ENCODE measurements around the gene NREP. TPM values are rescaled to one million over a fixed set of nuclear protein-coding genes. Genes with fewer than 3 reads are reported as not detected.

The NREP gene
- total and polyA plus RNA-seq, 2 experiments from 2014 or later = 1,282 to 1,415 TPM

GRCh38 chr5:111707630-111708164 is 49.3 kb downstream of the NREP start:
- Histone ChIP-seq H3K27me3 (replicated peaks; ENCODE audit: insufficient read depth) (no peaks in the 10 kb centered on the region), H3K36me3 (ENCODE audit: low read depth) (no peaks in the 10 kb centered on the region), H3K9me3 (ENCODE audit: low read depth) (no peaks in the 10 kb centered on the region), H3K27ac (no peak overlapping the region), H3K4me1 (ENCODE audit: insufficient read depth) (no peaks in the 10 kb centered on the region), H3F3A (ENCODE audit: insufficient read depth) (peaks cover 27% of the 10 kb centered on the region), H4K20me1 (ENCODE audit: insufficient read depth) (no peaks in the 10 kb centered on the region), H3K4me2 (ENCODE audit: unreplicated experiment) (no peak overlapping the region), H3K9me2 (ENCODE audit: insufficient read depth) (no peaks in the 10 kb centered on the region), H3K79me2 (ENCODE audit: insufficient read depth) (no peaks in the 10 kb centered on the region), H3K4me3 (no peak overlapping the region), H2AFZ (no peak overlapping the region), H3K9ac (no peak overlapping the region)
- TF ChIP-seq EZH2phosphoT487 (IDR thresholded peaks at IDR 0.05; ENCODE audit: insufficient read depth, low read depth) = no peak
- no peak for TF ChIP-seq EZH2 (IDR thresholded peaks at IDR 0.05; ENCODE audit: insufficient read depth, poor library complexity, severe bottlenecking)
- WGBS, 2 experiments (ENCODE audit: low coverage in 1 of 2, low lambda C conversion rate in 2 of 2, missing lambda C conversion rate in 2 of 2) = 89 to 100% methylated on average over 1 of the region's 1 CpG
- DNase-seq = no peak
- in situ Hi-C loops (cut with MboI) = no loop called here

DNA sequence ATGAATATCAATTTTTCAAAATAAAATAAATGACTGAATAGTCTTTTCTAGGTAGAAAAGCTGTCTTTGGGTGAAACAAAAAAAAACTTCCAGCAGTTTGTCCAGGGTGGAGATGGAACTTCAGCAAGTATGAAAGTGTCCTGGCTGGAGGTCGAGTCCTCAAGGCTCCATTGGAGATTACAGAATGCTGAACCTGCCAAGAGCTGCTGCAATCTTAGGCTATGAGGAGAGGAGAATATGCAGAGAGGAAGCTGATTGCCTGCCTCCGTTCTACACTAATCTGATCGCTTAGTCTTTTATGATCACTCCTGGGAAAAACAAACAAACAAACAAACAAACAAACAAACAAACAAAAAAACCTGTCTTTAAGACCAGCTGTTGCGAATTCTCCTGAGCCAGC is 50.6 kb downstream of the NREP start:
- no peak overlapping the region for H3K4me3 ChIP-seq
- WGBS, 2 experiments (ENCODE audit: low coverage in 1 of 2, low lambda C conversion rate in 2 of 2, missing lambda C conversion rate in 2 of 2) = 37 to 43% methylated on average over 4 of the region's 4 CpGs
- in situ Hi-C loops (cut with MboI) = no loop called here
- no peak overlapping the region for H3K9ac ChIP-seq
- H3K4me1 ChIP-seq (ENCODE audit: insufficient read depth) = no peaks in the 10 kb centered on the region
- H3K4me2 ChIP-seq (ENCODE audit: unreplicated experiment) = no peak overlapping the region
- no peaks in the 10 kb centered on the region for H3K9me2 ChIP-seq (ENCODE audit: insufficient read depth)
- H3K79me2 ChIP-seq (ENCODE audit: insufficient read depth) = no peaks in the 10 kb centered on the region
- H4K20me1 ChIP-seq (ENCODE audit: insufficient read depth) = no peaks in the 10 kb centered on the region
- H3F3A ChIP-seq (ENCODE audit: insufficient read depth) = peaks cover 18% of the 10 kb centered on the region
- no peak overlapping the region for H3K27ac ChIP-seq
- H3K27me3 ChIP-seq (replicated peaks; ENCODE audit: insufficient read depth) = no peaks in the 10 kb centered on the region
- H3K9me3 ChIP-seq (ENCODE audit: low read depth) = no peaks in the 10 kb centered on the region
- H3K36me3 ChIP-seq (ENCODE audit: low read depth) = no peaks in the 10 kb centered on the region
- no peak overlapping the region for H2AFZ ChIP-seq
- TF ChIP-seq EZH2phosphoT487 (IDR thresholded peaks at IDR 0.05; ENCODE audit: insufficient read depth, low read depth) = no peak
- no peak for TF ChIP-seq EZH2 (IDR thresholded peaks at IDR 0.05; ENCODE audit: insufficient read depth, poor library complexity, severe bottlenecking)
- no peak for DNase-seq

DNA sequence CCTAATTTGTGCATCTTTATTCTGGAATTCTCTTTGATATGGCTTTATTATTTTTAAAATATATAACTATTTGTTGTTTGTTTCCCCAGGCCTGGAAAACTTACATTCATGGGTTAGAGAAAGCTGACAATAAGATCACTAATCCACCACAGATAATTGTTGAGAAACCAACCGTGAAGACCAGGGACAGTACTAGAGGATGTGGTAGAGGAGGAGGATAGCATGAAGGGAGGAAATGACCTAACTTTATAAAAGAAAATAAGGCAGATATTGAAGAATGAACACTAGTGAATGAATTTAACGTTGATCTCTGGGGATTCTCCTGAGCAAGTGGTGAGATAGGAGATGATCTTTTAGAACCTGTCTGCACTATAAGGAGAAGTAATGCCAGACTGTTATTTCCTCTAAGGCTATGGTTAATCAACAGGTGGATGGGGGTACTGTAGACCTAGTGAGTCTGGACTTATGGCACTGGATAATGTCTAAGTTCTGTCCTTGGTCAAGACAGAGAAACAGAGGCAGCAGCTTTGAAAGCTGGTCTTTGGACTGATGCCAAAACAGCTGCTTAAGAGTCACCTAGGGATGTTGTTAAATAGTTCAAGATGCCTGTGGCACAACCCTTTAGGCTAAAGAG is 52.4 kb downstream of the NREP start:
- DNase-seq = no peak
- Histone ChIP-seq H2AFZ (no peak overlapping the region), H3K4me3 (no peak overlapping the region), H3K9me3 (ENCODE audit: low read depth) (no peaks in the 10 kb centered on the region), H3K9ac (no peak overlapping the region), H3K36me3 (ENCODE audit: low read depth) (no peaks in the 10 kb centered on the region), H3K4me2 (ENCODE audit: unreplicated experiment) (no peak overlapping the region), H3K4me1 (ENCODE audit: insufficient read depth) (peaks cover 2% of the 10 kb centered on the region; the same call in 1 of the 2 replicates), H3K27me3 (replicated peaks; ENCODE audit: insufficient read depth) (no peaks in the 10 kb centered on the region), H3K79me2 (ENCODE audit: insufficient read depth) (no peaks in the 10 kb centered on the region), H4K20me1 (ENCODE audit: insufficient read depth) (no peaks in the 10 kb centered on the region), H3F3A (ENCODE audit: insufficient read depth) (peaks cover 18% of the 10 kb centered on the region; the same call in 1 of the 2 replicates), H3K9me2 (ENCODE audit: insufficient read depth) (no peaks in the 10 kb centered on the region), H3K27ac (no peak overlapping the region)
- no peak for TF ChIP-seq EZH2phosphoT487 (IDR thresholded peaks at IDR 0.05; ENCODE audit: insufficient read depth, low read depth)
- TF ChIP-seq EZH2 (IDR thresholded peaks at IDR 0.05; ENCODE audit: insufficient read depth, poor library complexity, severe bottlenecking) = no peak
- WGBS, 2 experiments (ENCODE audit: low coverage in 1 of 2, low lambda C conversion rate in 2 of 2, missing lambda C conversion rate in 2 of 2) = 73 to 76% methylated on average over 2 of the region's 2 CpGs
- in situ Hi-C loops (cut with MboI) = no loop called here

DNA sequence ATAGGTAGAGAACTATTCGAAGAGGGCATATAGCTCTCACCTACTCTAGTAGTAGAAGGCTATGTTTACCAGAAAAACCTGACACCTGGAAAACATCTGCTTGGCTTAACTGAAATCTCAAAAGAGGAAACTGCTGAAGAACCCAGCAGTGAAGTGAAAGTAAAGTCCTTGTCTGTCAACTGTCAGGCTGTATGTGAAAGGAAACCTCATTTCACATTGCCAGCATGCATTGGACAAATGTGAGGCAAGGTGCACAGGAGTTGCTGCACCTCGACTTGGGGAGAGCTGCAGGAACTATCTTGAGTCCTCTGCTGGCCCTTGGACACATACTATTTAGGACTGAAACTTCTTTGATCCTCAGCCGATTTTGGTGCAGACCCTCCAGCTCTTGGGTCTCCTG is 53.3 kb downstream of the NREP start:
- H4K20me1 ChIP-seq (ENCODE audit: insufficient read depth) = no peaks in the 10 kb centered on the region
- H3K27me3 ChIP-seq (replicated peaks; ENCODE audit: insufficient read depth) = no peaks in the 10 kb centered on the region
- no peak overlapping the region for H2AFZ ChIP-seq

More for the DNA sequence above, 53.3 kb downstream of the NREP start:
- H3F3A ChIP-seq (ENCODE audit: insufficient read depth) = peaks cover 16% of the 10 kb centered on the region; the same call in 1 of the 2 replicates
- TF ChIP-seq EZH2 (IDR thresholded peaks at IDR 0.05; ENCODE audit: insufficient read depth, poor library complexity, severe bottlenecking) (no peak), EZH2phosphoT487 (IDR thresholded peaks at IDR 0.05; ENCODE audit: insufficient read depth, low read depth) (no peak)
- no peak overlapping the region for H3K9ac ChIP-seq
- no peak overlapping the region for H3K4me2 ChIP-seq (ENCODE audit: unreplicated experiment)
- WGBS, 2 experiments (ENCODE audit: low coverage in 1 of 2, low lambda C conversion rate in 2 of 2, missing lambda C conversion rate in 2 of 2) = 45 to 46% methylated on average over 3 of the region's 3 CpGs
- H3K9me2 ChIP-seq (ENCODE audit: insufficient read depth) = no peaks in the 10 kb centered on the region
- H3K27ac ChIP-seq = no peak overlapping the region
- H3K79me2 ChIP-seq (ENCODE audit: insufficient read depth) = no peaks in the 10 kb centered on the region
- in situ Hi-C loops (cut with MboI) = no loop called here
- no peaks in the 10 kb centered on the region for H3K9me3 ChIP-seq (ENCODE audit: low read depth)
- H3K4me1 ChIP-seq (ENCODE audit: insufficient read depth) = peaks cover 7% of the 10 kb centered on the region; the same call in 1 of the 2 replicates
- no peak for DNase-seq
- H3K36me3 ChIP-seq (ENCODE audit: low read depth) = no peaks in the 10 kb centered on the region
- no peak overlapping the region for H3K4me3 ChIP-seq
